WTC11 (cell line): ENCODE results near the gene PATE4. TPM values are rescaled to one million over a fixed set of nuclear protein-coding genes. Genes with fewer than 3 reads are reported as not detected.

Source experiments
- ATAC-seq: fragments of 200-7000 bp; cut with Tn5 transposase; 2 replicates; pipeline ENCODE4 v1.10.0; 2021; ENCODE audit warnings: mild to moderate bottlenecking, moderate library complexity
- Bru-seq: library from RNA; stranded (reverse); fragments of 400-500 nt; gene quantifications from one replicate; lab custom pipeline; 2021; lab: Mats Ljungman, UMichigan
- CTCF ChIA-PET: fragments of 300-600 bp; sonication (Branson Sonifier 250); formaldehyde crosslinking; loops from one replicate; lab custom pipeline; 2021; ENCODE audit warnings: antibody characterized with exemption; lab: Charles Lee
- POLR2A ChIA-PET: fragments of 350-600 bp; sonication (Branson Sonifier 250); formaldehyde crosslinking; loops from one replicate; lab custom pipeline; 2021; ENCODE audit warnings: antibody characterized with exemption; lab: Charles Lee
- DNase-seq: peaks from one replicate; pipeline ENCODE4 v3.0.0; 2021; ENCODE audit warnings: low spot score
- H3K27ac Mint-ChIP-seq: 2 replicates; pipeline ENCODE4 v1.8.0; 2021; ENCODE audit warnings: mixed read lengths
- H3K27me3 Mint-ChIP-seq: 2 replicates; pipeline ENCODE4 v1.8.0; 2021; ENCODE audit warnings: low read depth, mild to moderate bottlenecking, moderate library complexity, mixed read lengths
- H3K36me3 Mint-ChIP-seq: 2 replicates; pipeline ENCODE4 v1.8.0; 2021; ENCODE audit warnings: mixed read lengths
- H3K4me1 Mint-ChIP-seq: 2 replicates; pipeline ENCODE4 v1.8.0; 2022; ENCODE audit warnings: mixed read lengths
- H3K4me3 Mint-ChIP-seq: 2 replicates; pipeline ENCODE4 v1.8.0; 2021; ENCODE audit warnings: mild to moderate bottlenecking, moderate library complexity, mixed read lengths
- H3K9me3 Mint-ChIP-seq: 2 replicates; pipeline ENCODE4 v1.8.0; 2021; ENCODE audit warnings: mixed read lengths
- CREB1 ChIP-seq: sonication (generic); formaldehyde crosslinking; IDR thresholded peaks from 2 replicates; pipeline ENCODE4 v1.8.0; 2023; ENCODE audit warnings: mild to moderate bottlenecking, missing genetic modification reagents
- FOXK1 ChIP-seq: sonication (generic); formaldehyde crosslinking; IDR thresholded peaks from 2 replicates; pipeline ENCODE4 v1.8.0; 2022; ENCODE audit warnings: mild to moderate bottlenecking, moderate library complexity, missing genetic modification reagents
- FOXP1 ChIP-seq: sonication (generic); formaldehyde crosslinking; IDR thresholded peaks from 2 replicates; pipeline ENCODE4 v1.8.0; 2022; ENCODE audit warnings: missing genetic modification reagents, mild to moderate bottlenecking, moderate library complexity, borderline replicate concordance
- GRHL2 ChIP-seq: fragments of 250-450 bp; sonication (Bioruptor Pico); IDR thresholded peaks from 2 replicates; pipeline ENCODE4 v1.8.0; 2022; ENCODE audit warnings: mild to moderate bottlenecking, moderate library complexity; ENCODE audit not compliant: insufficient replicate concordance, severe bottlenecking
- GTF2I ChIP-seq: fragments of 250-450 bp; sonication (Bioruptor Pico); conservative IDR thresholded peaks from 2 replicates; pipeline ENCODE4 v1.4.0; 2021; ENCODE audit warnings: mild to moderate bottlenecking
- IRF2 ChIP-seq: sonication (generic); formaldehyde crosslinking; IDR thresholded peaks from 2 replicates; pipeline ENCODE4 v1.8.0; 2022; ENCODE audit warnings: low read depth, missing genetic modification reagents, borderline replicate concordance
- JAZF1 ChIP-seq: fragments of 250-450 bp; sonication (Bioruptor Pico); IDR thresholded peaks from 2 replicates; pipeline ENCODE4 v1.9.0; 2021; ENCODE audit warnings: moderate library complexity, mild to moderate bottlenecking, inconsistent platforms
- JUN ChIP-seq: sonication (generic); formaldehyde crosslinking; IDR thresholded peaks from 2 replicates; pipeline ENCODE4 v1.8.0; 2023; ENCODE audit warnings: mild to moderate bottlenecking, missing genetic modification reagents
- NFE2L1 ChIP-seq: sonication (generic); formaldehyde crosslinking; IDR thresholded peaks from 2 replicates; pipeline ENCODE4 v1.8.1; 2023; ENCODE audit warnings: missing genetic modification reagents
- NFYB ChIP-seq: sonication (generic); formaldehyde crosslinking; conservative IDR thresholded peaks from 2 replicates; pipeline ENCODE4 v1.8.0; 2022; ENCODE audit warnings: low read depth, missing genetic modification reagents
- NR2C2 ChIP-seq: sonication (generic); formaldehyde crosslinking; IDR thresholded peaks from 2 replicates; pipeline ENCODE4 v1.8.0; 2022; ENCODE audit warnings: mild to moderate bottlenecking, missing genetic modification reagents
- TCF7 ChIP-seq: sonication (generic); formaldehyde crosslinking; IDR thresholded peaks from 2 replicates; pipeline ENCODE4 v1.8.0; 2022; ENCODE audit warnings: mild to moderate bottlenecking, low read depth, missing genetic modification reagents, moderate library complexity
- TEAD1 ChIP-seq: sonication (generic); formaldehyde crosslinking; IDR thresholded peaks from 2 replicates; pipeline ENCODE4 v1.8.0; 2022; ENCODE audit warnings: mild to moderate bottlenecking, missing genetic modification reagents
- ZNF138 ChIP-seq: sonication (generic); formaldehyde crosslinking; conservative IDR thresholded peaks from 2 replicates; pipeline ENCODE4 v1.8.1; 2022; ENCODE audit warnings: mild to moderate bottlenecking, moderate library complexity, missing genetic modification reagents
- long read RNA-seq, 3 experiments: library from RNA in 1 of 3; library from capped mRNA in 1 of 3; library from polyadenylated mRNA in 1 of 3; unstranded in 2 of 3; stranded (forward) in 1 of 3; transcript quantifications; one replicate each; pipeline ENCODE4 v2.0.0, GENCODE V29; 2021
- total RNA-seq: library from RNA; stranded (reverse); gene quantifications from 3 replicates; pipeline ENCODE4 v1.2.3, GENCODE V29; 2021
- TF ChIP-seq, protein P1 (sequence below): fragments of 250-450 bp; sonication (Bioruptor Pico); IDR thresholded peaks from 2 replicates; pipeline ENCODE4 v1.9.0; 2021; ENCODE audit warnings: mild to moderate bottlenecking
- TF ChIP-seq, protein P2 (sequence below): sonication (generic); formaldehyde crosslinking; IDR thresholded peaks from 2 replicates; pipeline ENCODE4 v1.8.1; 2023; ENCODE audit warnings: mild to moderate bottlenecking, missing genetic modification reagents, moderate library complexity
- TF ChIP-seq, protein P3 (sequence below): sonication (generic); formaldehyde crosslinking; IDR thresholded peaks from 2 replicates; pipeline ENCODE4 v1.8.1; 2022; ENCODE audit warnings: mild to moderate bottlenecking, missing genetic modification reagents, moderate library complexity, borderline replicate concordance
- TF ChIP-seq, protein P4 (sequence below): sonication (generic); formaldehyde crosslinking; IDR thresholded peaks from 2 replicates; pipeline ENCODE4 v1.8.1; 2022; ENCODE audit warnings: mild to moderate bottlenecking, moderate library complexity, missing genetic modification reagents
- TF ChIP-seq, protein P5 (sequence below): sonication (generic); formaldehyde crosslinking; IDR thresholded peaks from 2 replicates; pipeline ENCODE4 v1.8.1; 2022; ENCODE audit warnings: missing genetic modification reagents, borderline replicate concordance
- TF ChIP-seq, protein P6 (sequence below): fragments of 250-450 bp; sonication (Bioruptor Pico); IDR thresholded peaks from 2 replicates; pipeline ENCODE4 v1.9.0; 2021; ENCODE audit warnings: moderate library complexity, mild to moderate bottlenecking, inconsistent platforms, borderline replicate concordance

PATE4 gene, protein sequence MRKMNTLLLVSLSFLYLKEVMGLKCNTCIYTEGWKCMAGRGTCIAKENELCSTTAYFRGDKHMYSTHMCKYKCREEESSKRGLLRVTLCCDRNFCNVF
- total RNA-seq: not detected in 3 replicates
- Bru-seq, nascent RNA: not detected
- long read RNA-seq, experiment 1: 0 reads
- long read RNA-seq, experiment 2: 0 reads
- long read RNA-seq, experiment 3: 0 reads

DNA sequence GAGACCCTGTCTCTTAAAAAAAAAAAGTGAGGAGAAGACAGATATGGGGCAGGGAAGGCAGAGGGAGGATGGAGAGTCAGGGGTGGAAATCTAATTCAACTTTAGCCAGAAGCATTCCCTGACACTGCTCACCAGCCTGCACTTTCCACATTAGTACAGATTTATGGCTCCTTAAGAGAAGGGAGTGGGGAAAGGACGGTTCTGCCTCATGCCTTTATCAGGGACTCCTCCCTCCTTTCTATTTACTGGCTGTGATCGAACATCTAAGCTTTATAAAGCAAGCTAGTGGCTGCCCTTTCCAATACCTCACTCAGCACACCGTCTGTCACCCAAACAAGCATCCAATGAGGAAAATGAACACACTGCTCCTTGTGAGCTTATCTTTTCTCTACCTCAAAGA, at the start of gene PATE4:
Gene PATE4, plus strand, starts transcription at position 301 of the 400 bp plus-strand sequence. Its CDS starts 44 bp downstream, at position 345.
- H3K36me3 Mint-ChIP-seq: peaks cover 3% of the 10 kb centered on the region
- POLR2A ChIA-PET: no interaction called here

DNA sequence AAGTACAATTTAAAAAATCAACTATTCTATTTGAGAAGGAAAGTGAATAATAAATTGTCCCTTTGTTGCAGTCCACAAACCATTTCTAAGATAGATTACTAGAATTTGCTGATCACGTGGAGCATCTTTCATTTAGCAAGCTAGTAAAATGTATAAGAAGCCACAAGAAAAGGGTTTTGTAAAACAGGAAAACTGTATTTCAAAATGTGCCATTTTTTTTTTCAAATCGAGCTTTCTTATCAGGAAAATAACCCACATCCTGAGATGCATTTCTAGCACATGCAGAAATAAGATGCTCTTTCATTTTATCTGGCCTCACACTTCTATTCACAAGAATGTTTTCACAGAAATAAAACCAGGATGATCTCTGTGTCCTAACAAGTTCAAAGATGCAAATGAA, 48.4 kb upstream of the PATE4 start:
- H3K27me3 Mint-ChIP-seq: peaks cover 36% of the 10 kb centered on the region
- no peaks in the 10 kb centered on the region for H3K4me1 Mint-ChIP-seq
- H3K36me3 Mint-ChIP-seq: no peaks in the 10 kb centered on the region
- ATAC-seq: no peak
- TF ChIP-seq NFE2L1 (CRISPR knock-in tag) (no peak), IRF2 (CRISPR knock-in tag) (no peak), GTF2I (CRISPR knock-in tag) (no peak), CREB1 (no peak), JUN (CRISPR knock-in tag) (no peak), FOXP1 (no peak), NFYB (CRISPR knock-in tag) (no peak), JAZF1 (CRISPR knock-in tag) (no peak), FOXK1 (no peak), GRHL2 (CRISPR knock-in tag) (no peak)
- TF ChIP-seq, protein P1, sequence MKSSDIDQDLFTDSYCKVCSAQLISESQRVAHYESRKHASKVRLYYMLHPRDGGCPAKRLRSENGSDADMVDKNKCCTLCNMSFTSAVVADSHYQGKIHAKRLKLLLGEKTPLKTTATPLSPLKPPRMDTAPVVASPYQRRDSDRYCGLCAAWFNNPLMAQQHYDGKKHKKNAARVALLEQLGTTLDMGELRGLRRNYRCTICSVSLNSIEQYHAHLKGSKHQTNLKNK: no peak
- TF ChIP-seq, protein P2, sequence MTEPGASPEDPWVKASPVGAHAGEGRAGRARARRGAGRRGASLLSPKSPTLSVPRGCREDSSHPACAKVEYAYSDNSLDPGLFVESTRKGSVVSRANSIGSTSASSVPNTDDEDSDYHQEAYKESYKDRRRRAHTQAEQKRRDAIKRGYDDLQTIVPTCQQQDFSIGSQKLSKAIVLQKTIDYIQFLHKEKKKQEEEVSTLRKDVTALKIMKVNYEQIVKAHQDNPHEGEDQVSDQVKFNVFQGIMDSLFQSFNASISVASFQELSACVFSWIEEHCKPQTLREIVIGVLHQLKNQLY (CRISPR knock-in tag): no peak
- TF ChIP-seq, protein P3, sequence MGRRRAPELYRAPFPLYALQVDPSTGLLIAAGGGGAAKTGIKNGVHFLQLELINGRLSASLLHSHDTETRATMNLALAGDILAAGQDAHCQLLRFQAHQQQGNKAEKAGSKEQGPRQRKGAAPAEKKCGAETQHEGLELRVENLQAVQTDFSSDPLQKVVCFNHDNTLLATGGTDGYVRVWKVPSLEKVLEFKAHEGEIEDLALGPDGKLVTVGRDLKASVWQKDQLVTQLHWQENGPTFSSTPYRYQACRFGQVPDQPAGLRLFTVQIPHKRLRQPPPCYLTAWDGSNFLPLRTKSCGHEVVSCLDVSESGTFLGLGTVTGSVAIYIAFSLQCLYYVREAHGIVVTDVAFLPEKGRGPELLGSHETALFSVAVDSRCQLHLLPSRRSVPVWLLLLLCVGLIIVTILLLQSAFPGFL (CRISPR knock-in tag): no peak
- TF ChIP-seq, protein P4, sequence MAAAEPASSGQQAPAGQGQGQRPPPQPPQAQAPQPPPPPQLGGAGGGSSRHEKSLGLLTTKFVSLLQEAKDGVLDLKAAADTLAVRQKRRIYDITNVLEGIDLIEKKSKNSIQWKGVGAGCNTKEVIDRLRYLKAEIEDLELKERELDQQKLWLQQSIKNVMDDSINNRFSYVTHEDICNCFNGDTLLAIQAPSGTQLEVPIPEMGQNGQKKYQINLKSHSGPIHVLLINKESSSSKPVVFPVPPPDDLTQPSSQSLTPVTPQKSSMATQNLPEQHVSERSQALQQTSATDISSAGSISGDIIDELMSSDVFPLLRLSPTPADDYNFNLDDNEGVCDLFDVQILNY (CRISPR knock-in tag): no peak
- ChIA-PET POLR2A (no interaction called here), CTCF (no interaction called here)
- DNase-seq: no peak
- peaks cover 8% of the 10 kb centered on the region; the same call in 1 of the 2 replicates for H3K9me3 Mint-ChIP-seq
- no peak overlapping the region for H3K27ac Mint-ChIP-seq
- no peak overlapping the region for H3K4me3 Mint-ChIP-seq

More for the DNA sequence above, at the start of gene PATE4:
- no peak for TF ChIP-seq TCF7 (CRISPR knock-in tag)
- no peak for TF ChIP-seq ZNF138
- TF ChIP-seq CREB1: no peak
- TF ChIP-seq, protein P5, sequence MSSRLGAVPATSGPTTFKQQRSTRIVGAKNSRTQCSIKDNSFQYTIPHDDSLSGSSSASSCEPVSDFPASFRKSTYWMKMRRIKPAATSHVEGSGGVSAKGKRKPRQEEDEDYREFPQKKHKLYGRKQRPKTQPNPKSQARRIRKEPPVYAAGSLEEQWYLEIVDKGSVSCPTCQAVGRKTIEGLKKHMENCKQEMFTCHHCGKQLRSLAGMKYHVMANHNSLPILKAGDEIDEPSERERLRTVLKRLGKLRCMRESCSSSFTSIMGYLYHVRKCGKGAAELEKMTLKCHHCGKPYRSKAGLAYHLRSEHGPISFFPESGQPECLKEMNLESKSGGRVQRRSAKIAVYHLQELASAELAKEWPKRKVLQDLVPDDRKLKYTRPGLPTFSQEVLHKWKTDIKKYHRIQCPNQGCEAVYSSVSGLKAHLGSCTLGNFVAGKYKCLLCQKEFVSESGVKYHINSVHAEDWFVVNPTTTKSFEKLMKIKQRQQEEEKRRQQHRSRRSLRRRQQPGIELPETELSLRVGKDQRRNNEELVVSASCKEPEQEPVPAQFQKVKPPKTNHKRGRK (CRISPR knock-in tag): no peak
- no peak for TF ChIP-seq TEAD1 (CRISPR knock-in tag)
- TF ChIP-seq NR2C2 (CRISPR knock-in tag): no peak
- TF ChIP-seq, protein P6, sequence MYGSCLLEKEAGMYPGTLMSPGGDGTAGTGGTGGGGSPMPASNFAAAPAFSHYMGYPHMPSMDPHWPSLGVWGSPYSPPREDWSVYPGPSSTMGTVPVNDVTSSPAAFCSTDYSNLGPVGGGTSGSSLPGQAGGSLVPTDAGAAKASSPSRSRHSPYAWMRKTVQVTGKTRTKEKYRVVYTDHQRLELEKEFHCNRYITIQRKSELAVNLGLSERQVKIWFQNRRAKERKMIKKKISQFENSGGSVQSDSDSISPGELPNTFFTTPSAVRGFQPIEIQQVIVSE (CRISPR knock-in tag): no peak
- peaks cover 19% of the 10 kb centered on the region for H3K9me3 Mint-ChIP-seq
- no peaks in the 10 kb centered on the region for H3K4me1 Mint-ChIP-seq
- ATAC-seq (no peak), DNase-seq (no peak)
- H3K27ac Mint-ChIP-seq: no peak within 1 kb of the TSS
- CTCF ChIA-PET: no interaction called here
- H3K4me3 Mint-ChIP-seq: no peak within 1 kb of the TSS
- peaks cover 14% of the 10 kb centered on the region for H3K27me3 Mint-ChIP-seq
